Right ventricle myocardium superior (tissue), 1 donor: ENCODE data around the gene DCLK1. TPM values are rescaled to one million over a fixed set of nuclear protein-coding genes. Genes with fewer than 3 reads are reported as not detected.
A peak's percentile ranks its signal among the peaks of the same experiment; 100 is the strongest.
"Not testable (repeated sequence)": the region's sequence is repeated elsewhere in the genome, so short reads cannot be mapped to it uniquely, and the experiment has no call there.

ENCODE experiments used
- ATAC-seq: fragments of 200-7000 bp; cut with Tn5 transposase; one replicate; pipeline ENCODE4 v1.9.1; 2020; ENCODE audit warnings: mild to moderate bottlenecking; ENCODE audit not compliant: poor library complexity
- DNase-seq: peaks from one replicate; pipeline ENCODE4 v3.0.0-alpha.2; 2020
- intact Hi-C: fragments of 100-400 bp; cut with DNase I; formaldehyde crosslinking; loops from one replicate; pipeline ENCODE4 v1.11.2; 2022
- total RNA-seq: library from RNA; stranded (reverse); fragmentation: NEBNext Ultra II Directional; extraction: Animal tissue kit (Norgen Biotek cat#: 25700); gene quantifications from one replicate; pipeline ENCODE4 v1.2.1, GENCODE V29; 2021
- donor health status: DM: no; HTN: yes; CAD: no; lungs with severe emphysema.

DCLK1 gene
- total RNA-seq, 1 donor from 2014 or later: 12.7 TPM

GRCh38 chr13:35978607-35979316, 152.4 kb downstream of the DCLK1 start:
- ATAC-seq: peak; percentile 72
- intact Hi-C loops: loop anchor here (2.0 kb wide), 1 partner anchor 298 kb away; no protein-coding TSS in a partner anchor
- DNase-seq: no peak

- ATAC-seq (no peak), DNase-seq (no peak)
- intact Hi-C loops: no loop called here
These were observed 154.1 kb downstream of the DCLK1 start for GRCh38 chr13:35977060-35977459.

GRCh38 chr13:35976126-35976525, 155.1 kb downstream of the DCLK1 start:
- no peak for ATAC-seq
- intact Hi-C loops: no loop called here
- DNase-seq: no peak

- ATAC-seq, intact Hi-C loops, DNase-seq: not testable (repeated sequence)
These were observed 164.2 kb downstream of the DCLK1 start for GRCh38 chr13:35966951-35967350.

GRCh38 chr13:35966024-35966423, 165.2 kb downstream of the DCLK1 start:
- DNase-seq (no peak), ATAC-seq (peak; percentile 67)
- intact Hi-C loops: no loop called here

GRCh38 chr13:35965226-35965927, 165.8 kb downstream of the DCLK1 start:
- ATAC-seq (no peak), DNase-seq (no peak)
- intact Hi-C loops: no loop called here

GRCh38 chr13:35964863-35965180, 166.4 kb downstream of the DCLK1 start:
- intact Hi-C loops: no loop called here
- ATAC-seq: no peak

GRCh38 chr13:35964011-35964862, 166.9 kb downstream of the DCLK1 start:
- no peak for DNase-seq
- intact Hi-C loops: no loop called here
- ATAC-seq: no peak

More at GRCh38 chr13:35964863-35965180, 166.4 kb downstream of the DCLK1 start:
- no peak for DNase-seq

- intact Hi-C loops: no loop called here
- DNase-seq: no peak
- ATAC-seq: no peak
These were observed 169.5 kb downstream of the DCLK1 start for GRCh38 chr13:35961461-35962220.

GRCh38 chr13:35961002-35961401, 170.2 kb downstream of the DCLK1 start:
- no peak for DNase-seq
- intact Hi-C loops: no loop called here
- no peak for ATAC-seq

GRCh38 chr13:35957996-35958395, 173.2 kb downstream of the DCLK1 start:
- no peak for DNase-seq
- intact Hi-C loops: loop anchor here (10.0 kb wide), 1 partner anchor 143 kb away; no protein-coding TSS in a partner anchor

GRCh38 chr13:35957241-35957731, 173.9 kb downstream of the DCLK1 start:
- intact Hi-C loops: loop anchor here (10.0 kb wide), 1 partner anchor 142 kb away; no protein-coding TSS in a partner anchor
- DNase-seq (no peak), ATAC-seq (peak; percentile 40)

More at GRCh38 chr13:35957996-35958395, 173.2 kb downstream of the DCLK1 start:
- no peak for ATAC-seq

GRCh38 chr13:35956074-35956473, 175.1 kb downstream of the DCLK1 start:
- intact Hi-C loops: loop anchor here (10.0 kb wide), 1 partner anchor 141 kb away; no protein-coding TSS in a partner anchor
- ATAC-seq: no peak

GRCh38 chr13:35954207-35954560, 177.0 kb downstream of the DCLK1 start:
- DNase-seq (no peak), ATAC-seq (peak; percentile 19)
- intact Hi-C loops: loop anchor here (10.0 kb wide), 1 partner anchor 139 kb away; no protein-coding TSS in a partner anchor

More at GRCh38 chr13:35956074-35956473, 175.1 kb downstream of the DCLK1 start:
- DNase-seq: no peak

- ATAC-seq: peak; percentile 87
These were observed 177.5 kb downstream of the DCLK1 start for GRCh38 chr13:35953537-35954206.

GRCh38 chr13:35947315-35947714, 183.9 kb downstream of the DCLK1 start:
- no peak for DNase-seq
- ATAC-seq: no peak
- intact Hi-C loops: no loop called here

More at GRCh38 chr13:35953537-35954206, 177.5 kb downstream of the DCLK1 start:
- intact Hi-C loops: loop anchor here (10.0 kb wide), 1 partner anchor 139 kb away; no protein-coding TSS in a partner anchor
- peak; percentile 78 for DNase-seq

- intact Hi-C loops: no loop called here
- DNase-seq: no peak
These were observed 185.8 kb downstream of the DCLK1 start for GRCh38 chr13:35945368-35945767.

GRCh38 chr13:35941374-35941773, 189.8 kb downstream of the DCLK1 start:
- DNase-seq: no peak
- intact Hi-C loops: no loop called here
- no peak for ATAC-seq

More at GRCh38 chr13:35945368-35945767, 185.8 kb downstream of the DCLK1 start:
- ATAC-seq: no peak
